Neural cell (in vitro differentiated cells): ENCODE results near the gene APOBEC3A. TPM values are rescaled to one million over a fixed set of nuclear protein-coding genes. Genes with fewer than 3 reads are reported as not detected.

Experiments
- H2AFZ ChIP-seq: fragments of 200-600, 300-800 bp; sonication (generic), shearing (Covaris generic); 2 replicates; pipeline ENCODE4 v1.6.0; 2014; ENCODE audit warnings: low read depth, mild to moderate bottlenecking, antibody characterized with exemption, low read length, moderate library complexity
- H3F3A ChIP-seq: fragments of 200-600 bp; shearing (Covaris generic); 2 replicates; pipeline ENCODE4 v1.6.1; 2016; ENCODE audit warnings: mild to moderate bottlenecking, moderate library complexity, mixed read lengths, antibody characterized with exemption, low read length; ENCODE audit not compliant: insufficient read depth, poor library complexity, severe bottlenecking
- H3K27ac ChIP-seq: fragments of 200-600, 300-800 bp; sonication (generic), shearing (Covaris generic); 2 replicates; pipeline ENCODE4 v1.5.1; 2014; ENCODE audit warnings: mild to moderate bottlenecking, low read length, moderate library complexity
- H3K27me3 ChIP-seq: fragments of 300-800, 200-600 bp; sonication (generic), shearing (Covaris generic); 2 replicates; pipeline ENCODE4 v1.6.0; 2014; ENCODE audit warnings: mild to moderate bottlenecking, low read depth, low read length, moderate library complexity; ENCODE audit not compliant: insufficient read depth
- H3K36me3 ChIP-seq: fragments of 300-800, 200-600 bp; sonication (generic), shearing (Covaris generic); 2 replicates; pipeline ENCODE4 v1.5.1; 2014; ENCODE audit warnings: mild to moderate bottlenecking, antibody characterized with exemption, low read length, moderate library complexity; ENCODE audit not compliant: insufficient read depth
- H3K4me2 ChIP-seq: fragments of 300-800, 200-600 bp; sonication (generic), shearing (Covaris generic); 2 replicates; pipeline ENCODE4 v1.6.0; 2014; ENCODE audit warnings: mild to moderate bottlenecking, low read length
- H3K4me3 ChIP-seq: fragments of 300-800, 200-600 bp; sonication (generic), shearing (Covaris generic); 2 replicates; pipeline ENCODE4 v1.5.1; 2014; ENCODE audit warnings: mild to moderate bottlenecking, low read length, moderate library complexity
- H3K79me2 ChIP-seq: fragments of 200-600 bp; shearing (Covaris generic); replicated peaks from 2 replicates; pipeline ENCODE4 v1.6.0; 2014; ENCODE audit warnings: mild to moderate bottlenecking, low read length, moderate library complexity; ENCODE audit not compliant: insufficient read depth
- H3K9ac ChIP-seq: fragments of 300-800, 200-600 bp; sonication (generic), shearing (Covaris generic); 2 replicates; pipeline ENCODE4 v1.6.1; 2016; ENCODE audit warnings: mild to moderate bottlenecking, low read length, mixed read lengths
- H3K9me2 ChIP-seq: fragments of 200-600 bp; shearing (Covaris generic); 2 replicates; pipeline ENCODE4 v1.6.1; 2016; ENCODE audit warnings: mild to moderate bottlenecking, low read length, mixed read lengths; ENCODE audit not compliant: insufficient read depth
- H3K9me3 ChIP-seq: fragments of 200-600, 300-800 bp; sonication (generic), shearing (Covaris generic); 2 replicates; pipeline ENCODE4 v1.6.1; 2016; ENCODE audit warnings: mild to moderate bottlenecking, mixed run types, low read length, moderate library complexity, mixed read lengths
- H4K20me1 ChIP-seq: fragments of 200-600 bp; shearing (Covaris generic); 2 replicates; pipeline ENCODE4 v1.6.1; 2016; ENCODE audit warnings: mild to moderate bottlenecking, mixed run types; ENCODE audit not compliant: insufficient read depth
- EP300 ChIP-seq: fragments of 450-650 bp; conservative IDR thresholded peaks from 2 replicates; pipeline ENCODE4 v1.6.1; 2014; ENCODE audit warnings: antibody characterized with exemption, mild to moderate bottlenecking, moderate library complexity; ENCODE audit not compliant: poor library complexity, severe bottlenecking
- EZH2 ChIP-seq: fragments of 200-600, 300-800 bp; shearing (Covaris generic), sonication (generic); IDR thresholded peaks from 2 replicates; pipeline ENCODE4 v1.6.1; 2014; ENCODE audit warnings: antibody characterized with exemption, low read length, borderline replicate concordance, mild to moderate bottlenecking; ENCODE audit not compliant: insufficient read depth, poor library complexity, severe bottlenecking
- MXI1 ChIP-seq: fragments of 450-650 bp; conservative IDR thresholded peaks from 2 replicates; pipeline ENCODE4 v1.6.1; 2014; ENCODE audit warnings: antibody characterized with exemption, mild to moderate bottlenecking; ENCODE audit not compliant: poor library complexity, severe bottlenecking
- POLR2AphosphoS5 ChIP-seq: IDR thresholded peaks from 2 replicates; pipeline ENCODE4 v1.6.1; 2012
- RAD21 ChIP-seq: fragments of 450-650 bp; conservative IDR thresholded peaks from 2 replicates; pipeline ENCODE4 v1.6.1; 2014; ENCODE audit warnings: antibody characterized with exemption, mild to moderate bottlenecking, moderate library complexity
- REST ChIP-seq: IDR thresholded peaks from 2 replicates; pipeline ENCODE4 v1.6.1; 2012; ENCODE audit warnings: borderline replicate concordance
- SMC3 ChIP-seq: fragments of 450-650 bp; conservative IDR thresholded peaks from 2 replicates; pipeline ENCODE4 v1.6.1; 2014; ENCODE audit warnings: antibody characterized with exemption, mild to moderate bottlenecking, moderate library complexity; ENCODE audit not compliant: poor library complexity
- TAF1 ChIP-seq: IDR thresholded peaks from 2 replicates; pipeline ENCODE4 v1.6.1; 2012; ENCODE audit warnings: low read depth
- polyA plus RNA-seq: library from polyadenylated mRNA; depleted of rRNA; stranded (reverse); fragments of >200 nt; gene quantifications from 2 replicates; pipeline ENCODE4 v1.2.3, GENCODE V29; 2014
- TF ChIP-seq, protein P1 (sequence below): fragments of 450-650 bp; IDR thresholded peaks from 2 replicates; pipeline ENCODE4 v1.5.1; 2014; ENCODE audit warnings: antibody characterized with exemption, mild to moderate bottlenecking, moderate library complexity; ENCODE audit not compliant: poor library complexity, severe bottlenecking

Gene APOBEC3A
- polyA plus RNA-seq, 1 donor from 2014 or later, result not detected

DNA sequence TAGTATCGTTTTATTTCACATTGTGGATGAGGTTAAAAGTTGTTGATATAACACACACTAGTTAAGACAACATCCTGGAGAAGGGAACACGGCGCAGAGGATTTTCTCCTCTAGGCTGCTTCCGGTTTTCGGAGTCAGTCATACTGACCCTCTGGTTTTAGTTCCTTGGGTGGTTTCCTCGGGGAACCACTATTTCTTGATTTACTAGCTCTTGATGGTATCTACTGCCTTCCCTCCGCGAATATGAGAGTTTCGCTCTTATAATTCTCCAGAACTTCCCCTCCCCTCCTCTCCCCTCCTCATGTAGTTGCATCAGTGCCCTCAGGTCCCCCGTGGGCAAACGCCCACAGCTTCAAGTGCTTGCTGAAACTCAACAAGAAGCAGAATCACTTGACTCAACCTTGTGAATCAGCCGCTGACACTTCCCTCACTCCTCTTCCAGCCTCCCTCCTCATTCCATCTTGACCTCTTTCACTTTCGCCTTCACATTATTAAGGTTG is 15.9 kb upstream of the APOBEC3A start:
- Histone ChIP-seq H2AFZ (no peak overlapping the region), H3K27me3 (no peaks in the 10 kb centered on the region), H4K20me1 (no peaks in the 10 kb centered on the region), H3K9ac (no peak overlapping the region), H3K36me3 (no peaks in the 10 kb centered on the region), H3K9me2 (no peaks in the 10 kb centered on the region), H3K4me3 (no peak overlapping the region), H3K9me3 (no peaks in the 10 kb centered on the region), H3K79me2 (no peaks in the 10 kb centered on the region), H3K4me2 (no peak overlapping the region), H3F3A (no peaks in the 10 kb centered on the region), H3K27ac (no peak overlapping the region)
- TF ChIP-seq POLR2AphosphoS5, result no peak
- TF ChIP-seq REST, result no peak
- TF ChIP-seq, protein P1, sequence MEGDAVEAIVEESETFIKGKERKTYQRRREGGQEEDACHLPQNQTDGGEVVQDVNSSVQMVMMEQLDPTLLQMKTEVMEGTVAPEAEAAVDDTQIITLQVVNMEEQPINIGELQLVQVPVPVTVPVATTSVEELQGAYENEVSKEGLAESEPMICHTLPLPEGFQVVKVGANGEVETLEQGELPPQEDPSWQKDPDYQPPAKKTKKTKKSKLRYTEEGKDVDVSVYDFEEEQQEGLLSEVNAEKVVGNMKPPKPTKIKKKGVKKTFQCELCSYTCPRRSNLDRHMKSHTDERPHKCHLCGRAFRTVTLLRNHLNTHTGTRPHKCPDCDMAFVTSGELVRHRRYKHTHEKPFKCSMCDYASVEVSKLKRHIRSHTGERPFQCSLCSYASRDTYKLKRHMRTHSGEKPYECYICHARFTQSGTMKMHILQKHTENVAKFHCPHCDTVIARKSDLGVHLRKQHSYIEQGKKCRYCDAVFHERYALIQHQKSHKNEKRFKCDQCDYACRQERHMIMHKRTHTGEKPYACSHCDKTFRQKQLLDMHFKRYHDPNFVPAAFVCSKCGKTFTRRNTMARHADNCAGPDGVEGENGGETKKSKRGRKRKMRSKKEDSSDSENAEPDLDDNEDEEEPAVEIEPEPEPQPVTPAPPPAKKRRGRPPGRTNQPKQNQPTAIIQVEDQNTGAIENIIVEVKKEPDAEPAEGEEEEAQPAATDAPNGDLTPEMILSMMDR, result no peak
- no peak for TF ChIP-seq MXI1
- no peak for TF ChIP-seq EP300
- no peak for TF ChIP-seq SMC3
- no peak for TF ChIP-seq RAD21
- TF ChIP-seq TAF1, result no peak
- TF ChIP-seq EZH2, result no peak

GRCh38 chr22:38942702-38943101 is 14.7 kb upstream of the APOBEC3A start:
- H4K20me1 ChIP-seq, result no peaks in the 10 kb centered on the region
- no peak overlapping the region for H3K27ac ChIP-seq
- H3K36me3 ChIP-seq, result no peaks in the 10 kb centered on the region
- H3K27me3 ChIP-seq, result no peaks in the 10 kb centered on the region
- H2AFZ ChIP-seq, result no peak overlapping the region
- H3K79me2 ChIP-seq, result no peaks in the 10 kb centered on the region
- no peak overlapping the region for H3K4me3 ChIP-seq
- H3K4me2 ChIP-seq, result no peak overlapping the region
- no peak overlapping the region for H3K9ac ChIP-seq
- no peaks in the 10 kb centered on the region for H3F3A ChIP-seq
- no peaks in the 10 kb centered on the region for H3K9me3 ChIP-seq
- TF ChIP-seq REST (no peak), SMC3 (no peak), MXI1 (no peak), POLR2AphosphoS5 (no peak), RAD21 (no peak), EZH2 (no peak), TAF1 (no peak)
- TF ChIP-seq, protein P1, result no peak
- H3K9me2 ChIP-seq, result no peaks in the 10 kb centered on the region
